GM23338 (cell line): Measurements from ENCODE around the gene NSD1.

Experiments
- CTCF ChIP-seq, 2 experiments: fragments of 200-600 bp in 1 of 2; sonication (generic) in 1 of 2; conservative IDR thresholded peaks; 2 replicates each; pipeline versions ENCODE4 v1.5.1 to v1.6.1; 2016 to 2017; ENCODE audit warnings: antibody characterized with exemption in 2 of 2, low read depth in 2 of 2, mild to moderate bottlenecking in 2 of 2, moderate library complexity in 1 of 2
- EZH2 ChIP-seq: fragments of 200-600 bp; sonication (generic); IDR thresholded peaks from one replicate; pipeline ENCODE4 v1.8.0; 2017; ENCODE audit warnings: antibody characterized with exemption, mild to moderate bottlenecking, low read depth; ENCODE audit not compliant: unreplicated experiment
- EZH2phosphoT487 ChIP-seq: fragments of 200-600 bp; sonication (generic); IDR thresholded peaks from one replicate; pipeline ENCODE4 v1.8.1; 2018; ENCODE audit warnings: antibody characterized with exemption; ENCODE audit not compliant: unreplicated experiment
- POLR2AphosphoS5 ChIP-seq: IDR thresholded peaks from 2 replicates; pipeline ENCODE4 v1.6.1; 2016; ENCODE audit warnings: antibody characterized with exemption, low read depth
- REST ChIP-seq: IDR thresholded peaks from one replicate; pipeline ENCODE4 v1.6.1; 2018; ENCODE audit warnings: antibody characterized with exemption; ENCODE audit not compliant: unreplicated experiment
- ZNF114 ChIP-seq: fragments of 250-450 bp; sonication (Bioruptor Pico); IDR thresholded peaks from 2 replicates; pipeline ENCODE4 v1.5.0; 2020; ENCODE audit warnings: mild to moderate bottlenecking, moderate library complexity

GRCh38 chr5:177313561-177314259 is 180.1 kb downstream of the NSD1 start:
- TF ChIP-seq CTCF (conservative IDR thresholded peaks at IDR 0.05; ENCODE audit: low read depth in 2 of 2) = no peak
- no peak for TF ChIP-seq POLR2AphosphoS5
- TF ChIP-seq EZH2 = no peak
- no peak for TF ChIP-seq REST
- no peak for TF ChIP-seq ZNF114 (CRISPR knock-in tag)
- TF ChIP-seq EZH2phosphoT487 = no peak
